Renal cortex interstitium (tissue), 15 donors: ENCODE data around the gene CARHSP1. TPM values are rescaled to one million over a fixed set of nuclear protein-coding genes. Genes with fewer than 3 reads are reported as not detected.
"Not testable (repeated sequence)": the region's sequence is repeated elsewhere in the genome, so short reads cannot be mapped to it uniquely, and the experiment has no call there.

Experiments used
- DNase-seq, 11 donors: peaks; one replicate each; pipeline ENCODE4 v3.0.0-alpha.2; 2013; ENCODE audit warnings: low read depth in 9 of 11, low spot score in 4 of 11; ENCODE audit errors: extremely low read depth in 1 of 11
- long read RNA-seq, 16 experiments: transcript quantifications; one replicate each; lab custom pipeline, GENCODE V29; 2026
- polyA plus RNA-seq, 3 donors: library from polyadenylated mRNA; unstranded; fragments of 120-200 nt; gene quantifications; one replicate each; pipeline ENCODE4 v1.2.1, GENCODE V29; 2013; ENCODE audit not compliant: insufficient read length in 3 of 3

CARHSP1 gene
- polyA plus RNA-seq = 10 to 100 TPM; 64.2 to 90.1 (median 77.0) TPM
- long read RNA-seq, donor 1, transcript CARHSP1-201 (4 exons, 746 nt) = major isoform, 34 of 65 reads
- long read RNA-seq, donor 1, partial matches to known transcripts = 31 of 65 reads
- long read RNA-seq, donor 1, other reads (novel, unspliced or antisense) = 0 of 65 reads
- long read RNA-seq, donor 2, transcript CARHSP1-201 (4 exons, 746 nt) = major isoform, 32 of 76 reads
- long read RNA-seq, donor 2, partial matches to known transcripts = 43 of 76 reads
- long read RNA-seq, donor 2, other reads (novel, unspliced or antisense) = 0 of 76 reads
- long read RNA-seq, donor 3, transcript CARHSP1-201 (4 exons, 746 nt) = major isoform, 60 of 85 reads
- long read RNA-seq, donor 3, partial matches to known transcripts = 22 of 85 reads
- long read RNA-seq, donor 3, other reads (novel, unspliced or antisense) = 0 of 85 reads
- long read RNA-seq, donor 4, transcript CARHSP1-201 (4 exons, 746 nt) = major isoform, 46 of 58 reads
- long read RNA-seq, donor 4, partial matches to known transcripts = 11 of 58 reads
- long read RNA-seq, donor 4, other reads (novel, unspliced or antisense) = 0 of 58 reads
- long read RNA-seq, donor 5 = 0 reads
- long read RNA-seq, donor 6, transcript CARHSP1-201 (4 exons, 746 nt) = major isoform, 29 of 60 reads
- long read RNA-seq, donor 6, partial matches to known transcripts = 28 of 60 reads
- long read RNA-seq, donor 6, other reads (novel, unspliced or antisense) = 0 of 60 reads
- long read RNA-seq, donor 7, transcript CARHSP1-201 (4 exons, 746 nt) = major isoform, 52 of 84 reads
- long read RNA-seq, donor 7, partial matches to known transcripts = 25 of 84 reads
- long read RNA-seq, donor 7, other reads (novel, unspliced or antisense) = 0 of 84 reads
- long read RNA-seq, donor 8 = 0 reads
- long read RNA-seq, donor 9, transcript CARHSP1-201 (4 exons, 746 nt) = major isoform, 34 of 53 reads
- long read RNA-seq, donor 9, partial matches to known transcripts = 18 of 53 reads
- long read RNA-seq, donor 9, other reads (novel, unspliced or antisense) = 0 of 53 reads
- long read RNA-seq, donor 10, transcript CARHSP1-201 (4 exons, 746 nt) = major isoform, 45 of 69 reads
- long read RNA-seq, donor 10, partial matches to known transcripts = 20 of 69 reads
- long read RNA-seq, donor 10, other reads (novel, unspliced or antisense) = 0 of 69 reads
- long read RNA-seq, donor 11, transcript CARHSP1-201 (4 exons, 746 nt) = major isoform, 34 of 45 reads
- long read RNA-seq, donor 11, partial matches to known transcripts = 9 of 45 reads
- long read RNA-seq, donor 11, other reads (novel, unspliced or antisense) = 0 of 45 reads
- long read RNA-seq, donor 12, transcript CARHSP1-201 (4 exons, 746 nt) = major isoform, 11 of 12 reads
- long read RNA-seq, donor 12, partial matches to known transcripts = 0 of 12 reads
- long read RNA-seq, donor 12, other reads (novel, unspliced or antisense) = 0 of 12 reads
- long read RNA-seq, donor 13 = 0 reads
- long read RNA-seq, donor 14, transcript CARHSP1-201 (4 exons, 746 nt) = major isoform, 36 of 45 reads
- long read RNA-seq, donor 14, partial matches to known transcripts = 9 of 45 reads
- long read RNA-seq, donor 14, other reads (novel, unspliced or antisense) = 0 of 45 reads
- long read RNA-seq, donor 15, transcript CARHSP1-201 (4 exons, 746 nt) = major isoform, 23 of 25 reads
- long read RNA-seq, donor 15, partial matches to known transcripts = 0 of 25 reads
- long read RNA-seq, donor 15, other reads (novel, unspliced or antisense) = 0 of 25 reads
- long read RNA-seq, donor 16, transcript CARHSP1-201 (4 exons, 746 nt) = major isoform, 106 of 189 reads
- long read RNA-seq, donor 16, partial matches to known transcripts = 77 of 189 reads
- long read RNA-seq, donor 16, other reads (novel, unspliced or antisense) = 0 of 189 reads

GRCh38 chr16:8868416-8869211 lies at the start of gene CARHSP1:
Gene CARHSP1 (minus strand): TSS chr16:8869006. CDS start chr16:8859328, 9,678 bp downstream.
- peak in 10 of 11 donors; percentile 60 to 89 (median 86) for DNase-seq

GRCh38 chr16:8917336-8917735 lies 48.5 kb upstream of the CARHSP1 start:
- not testable (repeated sequence) for DNase-seq

GRCh38 chr16:8916541-8917225 lies 47.9 kb upstream of the CARHSP1 start:
- no peak for DNase-seq

GRCh38 chr16:8915722-8916301 lies 47.0 kb upstream of the CARHSP1 start:
- no peak for DNase-seq

- no peak for DNase-seq
Measured at GRCh38 chr16:8914098-8914497, 45.3 kb upstream of the CARHSP1 start.

- no peak for DNase-seq
Measured at GRCh38 chr16:8912793-8913192, 44.0 kb upstream of the CARHSP1 start.

- DNase-seq = no peak
Measured at GRCh38 chr16:8910811-8911210, 42.0 kb upstream of the CARHSP1 start.

GRCh38 chr16:8908810-8909468 lies 40.1 kb upstream of the CARHSP1 start:
- no peak for DNase-seq

- DNase-seq = no peak
Measured at GRCh38 chr16:8907096-8907495, 38.3 kb upstream of the CARHSP1 start.

GRCh38 chr16:8905795-8906591 lies 37.2 kb upstream of the CARHSP1 start:
- no peak for DNase-seq

- no peak for DNase-seq
Measured at GRCh38 chr16:8905168-8905762, 36.5 kb upstream of the CARHSP1 start.

- no peak for DNase-seq
Measured at GRCh38 chr16:8904018-8904430, 35.2 kb upstream of the CARHSP1 start.

- DNase-seq = no peak
Measured at GRCh38 chr16:8903004-8903403, 34.2 kb upstream of the CARHSP1 start.

GRCh38 chr16:8901320-8901861 lies 32.6 kb upstream of the CARHSP1 start:
- no peak for DNase-seq
